Chondrocyte (in vitro differentiated cells): ENCODE results near the gene SMG6. TPM values are rescaled to one million over a fixed set of nuclear protein-coding genes. Genes with fewer than 3 reads are reported as not detected.

Source experiments
- DNase-seq: peaks from one replicate; pipeline ENCODE4 v3.0.0; 2021; ENCODE audit warnings: mixed read lengths, low spot score
- H3K27ac Mint-ChIP-seq: one replicate; pipeline ENCODE4 v1.8.0; 2021; ENCODE audit warnings: mild to moderate bottlenecking, moderate library complexity, mixed read lengths; ENCODE audit not compliant: unreplicated experiment
- H3K27me3 Mint-ChIP-seq: 2 replicates; pipeline ENCODE4 v1.8.0; 2021; ENCODE audit warnings: low read depth, mixed read lengths
- H3K36me3 Mint-ChIP-seq: 2 replicates; pipeline ENCODE4 v1.8.0; 2021; ENCODE audit warnings: low read depth, mixed read lengths
- H3K4me1 Mint-ChIP-seq: 2 replicates; pipeline ENCODE4 v1.8.0; 2021; ENCODE audit warnings: low read depth, mild to moderate bottlenecking, mixed read lengths
- H3K4me3 Mint-ChIP-seq: one replicate; pipeline ENCODE4 v1.8.0; 2021; ENCODE audit warnings: mild to moderate bottlenecking, moderate library complexity, mixed read lengths; ENCODE audit not compliant: unreplicated experiment
- H3K9me3 Mint-ChIP-seq: 2 replicates; pipeline ENCODE4 v1.8.0; 2021; ENCODE audit warnings: low read depth, mixed read lengths
- CTCF ChIP-seq: fragments of 200-600 bp; sonication (generic); IDR thresholded peaks from 2 replicates; pipeline ENCODE4 v1.5.0; 2021; ENCODE audit warnings: antibody characterized with exemption, mild to moderate bottlenecking, moderate library complexity
- total RNA-seq: library from RNA; stranded (reverse); gene quantifications from 3 replicates; pipeline ENCODE4 v1.2.1, GENCODE V29; 2021

Gene SMG6
- total RNA-seq, 1 donor from 2014 or later = 33.6 TPM

GRCh38 chr17:2061441-2061958, 242.1 kb downstream of the SMG6 start:
- peak overlapping the region; percentile 98 for H3K27ac Mint-ChIP-seq
- DNase-seq = no peak
- no peak for TF ChIP-seq CTCF
- H3K4me1 Mint-ChIP-seq = peaks cover 55% of the 10 kb centered on the region
- H3K9me3 Mint-ChIP-seq = no peaks in the 10 kb centered on the region
- no peaks in the 10 kb centered on the region for H3K27me3 Mint-ChIP-seq
- no peak overlapping the region for H3K4me3 Mint-ChIP-seq
- H3K36me3 Mint-ChIP-seq = peaks cover 11% of the 10 kb centered on the region

- Mint-ChIP-seq H3K9me3 (no peaks in the 10 kb centered on the region), H3K36me3 (peaks cover 11% of the 10 kb centered on the region), H3K4me1 (peaks cover 49% of the 10 kb centered on the region), H3K4me3 (no peak overlapping the region), H3K27ac (peak overlapping the region; percentile 36), H3K27me3 (no peaks in the 10 kb centered on the region)
- TF ChIP-seq CTCF = no peak
- DNase-seq = no peak
Observed at GRCh38 chr17:2060681-2061440, 242.7 kb downstream of the SMG6 start.

- H3K27ac Mint-ChIP-seq = peak overlapping the region; percentile 36
- no peak overlapping the region for H3K4me3 Mint-ChIP-seq
- peaks cover 9% of the 10 kb centered on the region for H3K36me3 Mint-ChIP-seq
- no peak for TF ChIP-seq CTCF
- no peak for DNase-seq
- no peaks in the 10 kb centered on the region for H3K27me3 Mint-ChIP-seq
- H3K9me3 Mint-ChIP-seq = no peaks in the 10 kb centered on the region
- peaks cover 43% of the 10 kb centered on the region for H3K4me1 Mint-ChIP-seq
Observed at GRCh38 chr17:2060385-2060658, 243.3 kb downstream of the SMG6 start.

- no peak overlapping the region for H3K4me3 Mint-ChIP-seq
- TF ChIP-seq CTCF = no peak
- H3K9me3 Mint-ChIP-seq = no peaks in the 10 kb centered on the region
- H3K27ac Mint-ChIP-seq = no peak overlapping the region
- DNase-seq = no peak
- H3K36me3 Mint-ChIP-seq = peaks cover 7% of the 10 kb centered on the region
- H3K4me1 Mint-ChIP-seq = peaks cover 39% of the 10 kb centered on the region
- H3K27me3 Mint-ChIP-seq = no peaks in the 10 kb centered on the region
Observed at GRCh38 chr17:2059547-2060384, 243.8 kb downstream of the SMG6 start.
